Mesenteric fat pad (tissue), 1 donor: Measurements from ENCODE around the gene CCL2. TPM values are rescaled to one million over a fixed set of nuclear protein-coding genes. Genes with fewer than 3 reads are reported as not detected.
"Not testable (repeated sequence)": the region's sequence is repeated elsewhere in the genome, so short reads cannot be mapped to it uniquely, and the experiment has no call there.

Experiments
- DNase-seq: peaks from one replicate; pipeline ENCODE4 v3.0.0-alpha.2; 2020; ENCODE audit warnings: low spot score
- long read RNA-seq: library from polyadenylated mRNA; unstranded; transcript quantifications from one replicate; pipeline ENCODE4 v2.0.0, GENCODE V29; 2020
- total RNA-seq: library from RNA; stranded (reverse); fragmentation: NEBNext Ultra II Directional; extraction: Animal tissue kit (Norgen Biotek cat#: 25700); gene quantifications from one replicate; pipeline ENCODE4 v1.2.1, GENCODE V29; 2021
- donor health status: DM: yes; HTN: yes; CAD: no.

Gene CCL2
- 276 TPM for total RNA-seq
- long read RNA-seq, transcript CCL2-202 (2 exons, 736 nt), result minor isoform, 13 of 119 reads
- long read RNA-seq, transcript CCL2-203 (1 exons, 996 nt), result minor isoform, 14 of 119 reads
- long read RNA-seq, transcript CCL2-201 (3 exons, 741 nt), result major isoform, 85 of 119 reads
- long read RNA-seq, partial matches to known transcripts, result 6 of 119 reads
- long read RNA-seq, other reads (novel, unspliced or antisense), result 1 of 119 reads

GRCh38 chr17:34254651-34255380 lies at the start of gene CCL2:
Gene CCL2, plus strand, starts transcription at chr17:34255285. Its CDS starts 65 bp downstream, at chr17:34255350.
- DNase-seq, result no peak

- DNase-seq, result no peak
Measured at GRCh38 chr17:34205401-34205800, 49.7 kb upstream of the CCL2 start.

GRCh38 chr17:34206569-34206968 lies 48.5 kb upstream of the CCL2 start:
- DNase-seq, result no peak

GRCh38 chr17:34207572-34207971 lies 47.5 kb upstream of the CCL2 start:
- DNase-seq, result no peak

- no peak for DNase-seq
Measured at GRCh38 chr17:34218748-34219147, 36.3 kb upstream of the CCL2 start.

GRCh38 chr17:34219405-34219804 lies 35.7 kb upstream of the CCL2 start:
- DNase-seq, result no peak

- DNase-seq, result no peak
Measured at GRCh38 chr17:34220045-34220751, 34.9 kb upstream of the CCL2 start.

GRCh38 chr17:34220752-34221395 lies 34.2 kb upstream of the CCL2 start:
- DNase-seq, result no peak

GRCh38 chr17:34221411-34221810 lies 33.7 kb upstream of the CCL2 start:
- no peak for DNase-seq

GRCh38 chr17:34222722-34223497 lies 32.2 kb upstream of the CCL2 start:
- no peak for DNase-seq

- DNase-seq, result no peak
Measured at GRCh38 chr17:34225046-34225445, 30.0 kb upstream of the CCL2 start.

- no peak for DNase-seq
Measured at GRCh38 chr17:34226011-34226743, 28.9 kb upstream of the CCL2 start.

- no peak for DNase-seq
Measured at GRCh38 chr17:34226744-34227034, 28.4 kb upstream of the CCL2 start.

- DNase-seq, result not testable (repeated sequence)
Measured at GRCh38 chr17:34227293-34227692, 27.8 kb upstream of the CCL2 start.

GRCh38 chr17:34227707-34228106 lies 27.4 kb upstream of the CCL2 start:
- DNase-seq, result no peak

GRCh38 chr17:34228781-34229180 lies 26.3 kb upstream of the CCL2 start:
- DNase-seq, result no peak

GRCh38 chr17:34230342-34230741 lies 24.7 kb upstream of the CCL2 start:
- DNase-seq, result no peak

GRCh38 chr17:34234616-34235015 lies 20.5 kb upstream of the CCL2 start:
- DNase-seq, result no peak

GRCh38 chr17:34235389-34236028 lies 19.6 kb upstream of the CCL2 start:
- DNase-seq, result no peak

GRCh38 chr17:34236281-34236892 lies 18.7 kb upstream of the CCL2 start:
- DNase-seq, result no peak
